ENCODE measurements around the gene NLRC3.

NLRC3 gene

DNA sequence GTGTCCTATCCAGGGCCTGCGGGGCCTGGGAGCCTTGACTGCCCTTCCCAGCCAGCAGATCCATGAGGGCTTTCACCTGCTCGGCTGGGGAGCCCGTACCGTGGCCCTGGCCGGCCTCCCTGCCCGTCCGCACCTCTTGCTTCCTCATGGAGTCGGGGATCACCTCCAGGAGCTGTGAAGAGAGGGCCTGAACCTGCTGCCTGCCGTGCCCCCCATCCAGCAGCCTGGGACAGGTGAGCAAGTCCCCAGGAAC lies 12.4 kb downstream of the NLRC3 start:
- no peak for TF ChIP-seq EP300 (IDR thresholded peaks at IDR 0.05; ENCODE audit: borderline replicate concordance)
- TF ChIP-seq ZBTB7A (IDR thresholded peaks at IDR 0.05; ENCODE audit: low read depth): no peak
- TF ChIP-seq FOXM1 (IDR thresholded peaks at IDR 0.05; ENCODE audit: borderline replicate concordance, low read depth): no peak
- no peak for TF ChIP-seq NFIC (IDR thresholded peaks at IDR 0.05)
- TF ChIP-seq CREB1 (IDR thresholded peaks at IDR 0.05; ENCODE audit: low read depth): no peak

GRCh38 chr16:3564130-3564888 lies 12.9 kb downstream of the NLRC3 start:
- peak; percentile 85 for TF ChIP-seq NFIC (IDR thresholded peaks at IDR 0.05)
- TF ChIP-seq, protein P1, sequence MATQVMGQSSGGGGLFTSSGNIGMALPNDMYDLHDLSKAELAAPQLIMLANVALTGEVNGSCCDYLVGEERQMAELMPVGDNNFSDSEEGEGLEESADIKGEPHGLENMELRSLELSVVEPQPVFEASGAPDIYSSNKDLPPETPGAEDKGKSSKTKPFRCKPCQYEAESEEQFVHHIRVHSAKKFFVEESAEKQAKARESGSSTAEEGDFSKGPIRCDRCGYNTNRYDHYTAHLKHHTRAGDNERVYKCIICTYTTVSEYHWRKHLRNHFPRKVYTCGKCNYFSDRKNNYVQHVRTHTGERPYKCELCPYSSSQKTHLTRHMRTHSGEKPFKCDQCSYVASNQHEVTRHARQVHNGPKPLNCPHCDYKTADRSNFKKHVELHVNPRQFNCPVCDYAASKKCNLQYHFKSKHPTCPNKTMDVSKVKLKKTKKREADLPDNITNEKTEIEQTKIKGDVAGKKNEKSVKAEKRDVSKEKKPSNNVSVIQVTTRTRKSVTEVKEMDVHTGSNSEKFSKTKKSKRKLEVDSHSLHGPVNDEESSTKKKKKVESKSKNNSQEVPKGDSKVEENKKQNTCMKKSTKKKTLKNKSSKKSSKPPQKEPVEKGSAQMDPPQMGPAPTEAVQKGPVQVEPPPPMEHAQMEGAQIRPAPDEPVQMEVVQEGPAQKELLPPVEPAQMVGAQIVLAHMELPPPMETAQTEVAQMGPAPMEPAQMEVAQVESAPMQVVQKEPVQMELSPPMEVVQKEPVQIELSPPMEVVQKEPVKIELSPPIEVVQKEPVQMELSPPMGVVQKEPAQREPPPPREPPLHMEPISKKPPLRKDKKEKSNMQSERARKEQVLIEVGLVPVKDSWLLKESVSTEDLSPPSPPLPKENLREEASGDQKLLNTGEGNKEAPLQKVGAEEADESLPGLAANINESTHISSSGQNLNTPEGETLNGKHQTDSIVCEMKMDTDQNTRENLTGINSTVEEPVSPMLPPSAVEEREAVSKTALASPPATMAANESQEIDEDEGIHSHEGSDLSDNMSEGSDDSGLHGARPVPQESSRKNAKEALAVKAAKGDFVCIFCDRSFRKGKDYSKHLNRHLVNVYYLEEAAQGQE (IDR thresholded peaks at IDR 0.05; ENCODE audit: low read depth): no peak
- no peak for TF ChIP-seq CEBPB (IDR thresholded peaks at IDR 0.05)
- peak; percentile 80 for TF ChIP-seq TCF12 (IDR thresholded peaks at IDR 0.05; ENCODE audit: low read depth)
- no peak for TF ChIP-seq TAF1 (IDR thresholded peaks at IDR 0.05; ENCODE audit: low read depth)
- TF ChIP-seq ZBTB7A (IDR thresholded peaks at IDR 0.05; ENCODE audit: low read depth): no peak
- 0 out of 2 replicates have a peak, but pooled peaks have one; percentile 13 for TF ChIP-seq EP300 (IDR thresholded peaks at IDR 0.05; ENCODE audit: borderline replicate concordance)
- TF ChIP-seq EGR1 (IDR thresholded peaks at IDR 0.05): peak; percentile 53

DNA sequence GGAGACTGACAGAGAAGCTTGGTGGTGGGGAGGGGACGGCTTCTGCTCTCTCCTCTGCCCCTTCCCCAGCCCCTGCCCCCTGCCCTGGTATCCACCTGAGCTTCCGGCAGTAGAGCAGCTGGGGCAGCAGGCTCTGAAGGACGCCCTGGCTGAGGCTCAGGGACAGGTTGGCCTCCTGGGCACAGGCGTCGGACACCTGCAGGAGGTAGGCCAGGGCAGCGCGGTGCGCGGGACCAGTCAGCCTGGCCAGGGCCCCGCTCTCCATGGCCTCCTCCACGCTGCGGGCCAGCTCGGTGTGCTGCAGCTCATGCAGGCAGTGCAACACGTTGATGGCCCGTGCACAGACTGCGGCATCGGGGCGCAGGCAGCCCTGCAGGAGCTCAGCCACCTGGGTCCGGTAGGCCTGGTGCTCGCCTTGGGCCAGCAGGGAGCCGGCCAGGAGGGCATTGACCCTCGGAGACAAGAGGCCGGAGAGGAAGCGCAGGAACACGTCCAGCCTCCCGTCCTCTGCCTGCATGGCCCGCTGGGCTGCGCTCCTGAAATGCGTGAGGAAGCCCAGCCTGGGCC lies 14.2 kb downstream of the NLRC3 start:
- TF ChIP-seq EP300 (IDR thresholded peaks at IDR 0.05; ENCODE audit: borderline replicate concordance): no peak
- TF ChIP-seq YY1 (IDR thresholded peaks at IDR 0.05; ENCODE audit: low read depth): no peak
- TF ChIP-seq EGR1 (IDR thresholded peaks at IDR 0.05): no peak
- TF ChIP-seq, protein P2, sequence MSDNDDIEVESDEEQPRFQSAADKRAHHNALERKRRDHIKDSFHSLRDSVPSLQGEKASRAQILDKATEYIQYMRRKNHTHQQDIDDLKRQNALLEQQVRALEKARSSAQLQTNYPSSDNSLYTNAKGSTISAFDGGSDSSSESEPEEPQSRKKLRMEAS (IDR thresholded peaks at IDR 0.05): no peak
- TF ChIP-seq ZBTB7A (IDR thresholded peaks at IDR 0.05; ENCODE audit: low read depth): no peak
- TF ChIP-seq FOXM1 (IDR thresholded peaks at IDR 0.05; ENCODE audit: borderline replicate concordance, low read depth): no peak
- TF ChIP-seq USF1 (IDR thresholded peaks at IDR 0.05): no peak
- no peak for TF ChIP-seq TAF1 (IDR thresholded peaks at IDR 0.05; ENCODE audit: low read depth)
- TF ChIP-seq RAD21 (IDR thresholded peaks at IDR 0.05; ENCODE audit: low read depth): no peak
- TF ChIP-seq TEAD4 (IDR thresholded peaks at IDR 0.05): no peak
- TF ChIP-seq NFIC (IDR thresholded peaks at IDR 0.05): no peak
- TF ChIP-seq TCF12 (IDR thresholded peaks at IDR 0.05; ENCODE audit: low read depth): no peak
- no peak for TF ChIP-seq CEBPB (IDR thresholded peaks at IDR 0.05)
- TF ChIP-seq, protein P1 (IDR thresholded peaks at IDR 0.05; ENCODE audit: low read depth): no peak
- no peak for TF ChIP-seq CREB1 (IDR thresholded peaks at IDR 0.05; ENCODE audit: low read depth)

GRCh38 chr16:3561626-3562025 lies 15.6 kb downstream of the NLRC3 start:
- TF ChIP-seq, protein P1 (IDR thresholded peaks at IDR 0.05; ENCODE audit: low read depth): no peak
- TF ChIP-seq ZBTB7A (IDR thresholded peaks at IDR 0.05; ENCODE audit: low read depth): no peak
- TF ChIP-seq CEBPB (IDR thresholded peaks at IDR 0.05): no peak
- TF ChIP-seq NFIC (IDR thresholded peaks at IDR 0.05): no peak
- TF ChIP-seq FOXM1 (IDR thresholded peaks at IDR 0.05; ENCODE audit: borderline replicate concordance, low read depth): no peak
- no peak for TF ChIP-seq TAF1 (IDR thresholded peaks at IDR 0.05; ENCODE audit: low read depth)
- no peak for TF ChIP-seq EP300 (IDR thresholded peaks at IDR 0.05; ENCODE audit: borderline replicate concordance)
- TF ChIP-seq, protein P2 (IDR thresholded peaks at IDR 0.05): no peak
- no peak for TF ChIP-seq CREB1 (IDR thresholded peaks at IDR 0.05; ENCODE audit: low read depth)
- no peak for TF ChIP-seq EGR1 (IDR thresholded peaks at IDR 0.05)
- TF ChIP-seq USF1 (IDR thresholded peaks at IDR 0.05): no peak
- no peak for TF ChIP-seq TEAD4 (IDR thresholded peaks at IDR 0.05)
- TF ChIP-seq TCF12 (IDR thresholded peaks at IDR 0.05; ENCODE audit: low read depth): no peak
